GM12872 (cell line): ENCODE data around the gene COMMD6.

Source experiments
- TF ChIP-seq, protein P1 (sequence below): IDR thresholded peaks from 3 replicates; pipeline ENCODE4 v1.5.1; 2011; ENCODE audit warnings: low read depth, mild to moderate bottlenecking, low read length, moderate library complexity; ENCODE audit not compliant: insufficient read depth

The COMMD6 gene

GRCh38 chr13:75547917-75548316, 10.3 kb upstream of the COMMD6 start:
- TF ChIP-seq, protein P1, sequence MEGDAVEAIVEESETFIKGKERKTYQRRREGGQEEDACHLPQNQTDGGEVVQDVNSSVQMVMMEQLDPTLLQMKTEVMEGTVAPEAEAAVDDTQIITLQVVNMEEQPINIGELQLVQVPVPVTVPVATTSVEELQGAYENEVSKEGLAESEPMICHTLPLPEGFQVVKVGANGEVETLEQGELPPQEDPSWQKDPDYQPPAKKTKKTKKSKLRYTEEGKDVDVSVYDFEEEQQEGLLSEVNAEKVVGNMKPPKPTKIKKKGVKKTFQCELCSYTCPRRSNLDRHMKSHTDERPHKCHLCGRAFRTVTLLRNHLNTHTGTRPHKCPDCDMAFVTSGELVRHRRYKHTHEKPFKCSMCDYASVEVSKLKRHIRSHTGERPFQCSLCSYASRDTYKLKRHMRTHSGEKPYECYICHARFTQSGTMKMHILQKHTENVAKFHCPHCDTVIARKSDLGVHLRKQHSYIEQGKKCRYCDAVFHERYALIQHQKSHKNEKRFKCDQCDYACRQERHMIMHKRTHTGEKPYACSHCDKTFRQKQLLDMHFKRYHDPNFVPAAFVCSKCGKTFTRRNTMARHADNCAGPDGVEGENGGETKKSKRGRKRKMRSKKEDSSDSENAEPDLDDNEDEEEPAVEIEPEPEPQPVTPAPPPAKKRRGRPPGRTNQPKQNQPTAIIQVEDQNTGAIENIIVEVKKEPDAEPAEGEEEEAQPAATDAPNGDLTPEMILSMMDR, result no peak

DNA sequence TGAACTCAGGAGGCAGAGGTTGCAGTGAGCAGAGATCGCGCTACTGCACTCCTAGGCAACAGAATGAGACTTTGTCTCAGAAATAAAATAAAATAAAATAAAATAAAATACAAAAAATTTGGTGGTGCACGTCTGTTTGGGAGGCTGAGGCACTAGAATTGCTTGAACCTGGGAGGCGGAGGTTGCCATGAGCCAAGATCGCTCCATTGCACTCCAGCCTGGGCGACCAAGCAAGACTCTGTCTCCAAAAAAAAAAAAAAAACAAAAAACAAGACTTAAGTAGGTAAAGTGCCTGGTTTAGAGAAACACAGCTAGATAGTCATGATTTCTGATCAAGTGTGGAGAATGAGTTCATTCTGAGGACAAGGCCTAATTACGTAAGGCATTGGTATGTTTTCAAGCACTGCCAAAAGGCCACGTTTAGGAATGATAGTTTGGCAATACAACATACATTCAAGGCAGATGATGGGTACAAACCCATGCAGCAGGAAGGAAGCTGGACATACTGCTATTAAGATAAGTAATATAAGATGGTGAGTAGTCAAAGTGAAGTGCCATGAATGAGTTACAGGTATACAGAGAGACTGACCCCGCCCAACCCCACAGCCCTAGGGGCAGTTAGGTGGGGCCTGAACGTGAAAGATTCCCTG, 7.2 kb upstream of the COMMD6 start:
- TF ChIP-seq, protein P1, result no peak

- TF ChIP-seq, protein P1, result no peak
These were observed 4.3 kb upstream of the COMMD6 start for GRCh38 chr13:75541961-75542360.

DNA sequence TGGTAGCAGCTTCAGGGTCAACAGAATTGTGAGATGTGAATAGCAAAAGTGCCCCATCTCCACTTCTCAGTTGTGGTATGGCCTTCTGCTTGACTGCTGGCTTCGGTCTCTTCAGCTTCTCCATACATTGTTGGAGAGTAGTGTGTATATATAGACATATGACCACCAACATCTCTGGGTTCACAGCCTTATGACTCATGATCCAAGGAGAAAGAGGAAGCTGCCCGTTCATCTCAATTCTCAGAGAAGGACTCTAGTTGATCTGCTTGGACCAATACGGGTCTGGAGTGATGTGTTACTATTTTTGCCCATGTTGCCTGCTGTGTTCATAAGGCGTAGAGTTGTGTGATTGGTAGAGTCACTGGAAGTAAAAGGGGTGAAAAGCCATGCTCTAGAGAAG, 3.6 kb upstream of the COMMD6 start:
- TF ChIP-seq, protein P1, result no peak

GRCh38 chr13:75533861-75534260, 3.8 kb downstream of the COMMD6 start:
- TF ChIP-seq, protein P1, result no peak

GRCh38 chr13:75530549-75530961, 7.1 kb downstream of the COMMD6 start:
- TF ChIP-seq, protein P1, result no peak

DNA sequence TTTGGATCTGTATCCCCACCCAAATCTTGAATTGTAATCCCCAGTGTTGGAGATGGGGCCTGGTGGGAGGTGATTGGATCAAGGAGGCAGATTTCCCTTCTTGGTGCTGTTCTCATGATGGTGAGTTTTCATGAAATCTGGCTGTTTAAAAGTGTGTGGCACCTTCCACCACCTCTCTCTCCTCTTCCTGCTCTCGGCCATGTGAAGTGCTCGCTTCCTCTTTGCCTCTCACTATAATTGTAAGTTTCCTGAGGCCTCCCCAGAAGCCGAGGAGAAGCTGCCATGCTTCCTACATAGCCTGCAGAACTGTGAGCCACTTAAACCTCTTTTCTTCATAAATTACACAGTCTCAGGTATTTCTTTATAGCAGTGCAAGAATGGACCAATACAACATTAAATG, 15.7 kb downstream of the COMMD6 start:
- TF ChIP-seq, protein P1, result no peak
